Peyer's patch (tissue), 4 donors: ENCODE measurements around the gene GOLGA8S.

Source experiments
- CTCF ChIP-seq, 6 experiments: fragments of 450-650 bp in 4 of 6; fragments of 200-600 bp in 2 of 6; sonication (generic) in 1 of 6; IDR thresholded peaks; one replicate each; pipeline ENCODE4 v1.5.1; 2017 to 2019; ENCODE audit warnings: antibody characterized with exemption in 6 of 6, mild to moderate bottlenecking in 3 of 6, moderate library complexity in 1 of 6
- POLR2A ChIP-seq, 2 donors: fragments of 450-650 bp; IDR thresholded peaks; one replicate each; pipeline ENCODE4 v1.5.1; 2017; ENCODE audit warnings: antibody characterized with exemption in 2 of 2, mild to moderate bottlenecking in 2 of 2, moderate library complexity in 2 of 2

GRCh38 chr15:23403550-23403949, 49.0 kb downstream of the GOLGA8S start:
- TF ChIP-seq CTCF (IDR thresholded peaks at IDR 0.05) (no peak), POLR2A (IDR thresholded peaks at IDR 0.05) (no peak)
